HepG2 (cell line): ENCODE data around the gene TMEM151A. TPM values are rescaled to one million over a fixed set of nuclear protein-coding genes. Genes with fewer than 3 reads are reported as not detected.

Source experiments
- BRCA1 ChIP-seq: sonication (generic); formaldehyde crosslinking; IDR thresholded peaks from 2 replicates; pipeline ENCODE4 v1.4.0; 2020; ENCODE audit warnings: missing genetic modification reagents
- MAFK ChIP-seq, 2 experiments: IDR thresholded peaks in 1 of 2; conservative IDR thresholded peaks in 1 of 2; 2 replicates each; pipeline ENCODE4 v1.6.1; 2011; ENCODE audit warnings: improper control_type of control experiment in 2 of 2, low read length in 2 of 2
- MIER3 ChIP-seq: IDR thresholded peaks from 2 replicates; pipeline ENCODE4 v1.6.1; 2016; ENCODE audit warnings: missing compliant biosample characterization, borderline replicate concordance
- NFKBIZ ChIP-seq: IDR thresholded peaks from 2 replicates; pipeline ENCODE4 v1.6.1; 2018; ENCODE audit warnings: missing genetic modification reagents, missing compliant biosample characterization
- NPAS2 ChIP-seq: sonication (generic); formaldehyde crosslinking; IDR thresholded peaks from 2 replicates; pipeline ENCODE4 v1.8.0; 2022; ENCODE audit warnings: mild to moderate bottlenecking, missing genetic modification reagents, borderline replicate concordance
- SNRNP70 ChIP-seq: fragments of 200-400 bp; formaldehyde crosslinking; IDR thresholded peaks from 2 replicates; pipeline ENCODE4 v1.6.1; 2017; ENCODE audit warnings: mild to moderate bottlenecking, low read depth, low read length, moderate library complexity
- TCF7L2 ChIP-seq: IDR thresholded peaks from 2 replicates; pipeline ENCODE4 v1.6.1; 2011; ENCODE audit warnings: mild to moderate bottlenecking, low read depth, low read length, moderate library complexity
- ZNF3 ChIP-seq: IDR thresholded peaks from 2 replicates; pipeline ENCODE4 v1.7.0; 2017; ENCODE audit warnings: inconsistent platforms
- ZNF383 ChIP-seq: sonication (generic); formaldehyde crosslinking; IDR thresholded peaks from 2 replicates; pipeline ENCODE4 v1.4.0; 2020; ENCODE audit warnings: missing genetic modification reagents, mild to moderate bottlenecking, borderline replicate concordance
- ZNF780A ChIP-seq: sonication (generic); formaldehyde crosslinking; IDR thresholded peaks from 2 replicates; pipeline ENCODE4 v1.8.0; 2022; ENCODE audit warnings: mild to moderate bottlenecking, missing genetic modification reagents, moderate library complexity
- polyA plus RNA-seq, 8 experiments: library from polyadenylated mRNA; depleted of rRNA in 3 of 8; stranded (reverse) in 7 of 8; unstranded in 1 of 8; fragments of >200 nt; fragmentation: Illumina TruSeq in 4 of 8; extraction: Trizol in 4 of 8; gene quantifications; 2 replicates each; pipeline versions ENCODE4 v1.2.1 to v1.2.3, GENCODE V29; 2011 to 2016; ENCODE audit warnings: low read depth in 4 of 8, missing spikeins in 1 of 8, mixed read lengths in 1 of 8; ENCODE audit not compliant: insufficient read depth in 1 of 8
- total RNA-seq, 5 experiments: library from RNA; depleted of rRNA; stranded (reverse); fragments of >200 nt; fragmentation: Illumina TruSeq; extraction: Trizol; gene quantifications; 2 replicates each; pipeline ENCODE4 v1.2.3, GENCODE V29; 2016; ENCODE audit warnings: low read depth in 1 of 5
- TF ChIP-seq, protein P1 (sequence below): sonication (generic); formaldehyde crosslinking; IDR thresholded peaks from 2 replicates; pipeline ENCODE4 v1.4.0; 2020; ENCODE audit warnings: low read depth, missing genetic modification reagents
- TF ChIP-seq, protein P2 (sequence below): sonication (generic); formaldehyde crosslinking; IDR thresholded peaks from 2 replicates; pipeline ENCODE4 v1.4.0; 2020; ENCODE audit warnings: missing genetic modification reagents
- TF ChIP-seq, protein P3 (sequence below): IDR thresholded peaks from 2 replicates; pipeline ENCODE4 v1.6.1; 2018; ENCODE audit warnings: missing genetic modification reagents
- TF ChIP-seq, protein P4 (sequence below): IDR thresholded peaks from 2 replicates; pipeline ENCODE4 v1.6.1; 2016; ENCODE audit warnings: mild to moderate bottlenecking, missing biosample characterization, missing genetic modification reagents
- TF ChIP-seq, protein P5 (sequence below): fragments of 450-650 bp; IDR thresholded peaks from 2 replicates; pipeline ENCODE4 v1.6.1; 2016
- TF ChIP-seq, protein P6 (sequence below): sonication (generic); formaldehyde crosslinking; IDR thresholded peaks from 2 replicates; pipeline ENCODE4 v1.8.1; 2023; ENCODE audit warnings: mild to moderate bottlenecking, missing genetic modification reagents
- TF ChIP-seq, protein P7 (sequence below): sonication (generic); formaldehyde crosslinking; IDR thresholded peaks from 2 replicates; pipeline ENCODE4 v1.9.0; 2021; ENCODE audit warnings: missing genetic modification reagents, borderline replicate concordance

Gene TMEM151A
- total and polyA plus RNA-seq, 2 of the 13 experiments (the other 11 are each of a cell fraction or from before 2014, with no cell fraction given) = 0.18 to 0.33 TPM

DNA sequence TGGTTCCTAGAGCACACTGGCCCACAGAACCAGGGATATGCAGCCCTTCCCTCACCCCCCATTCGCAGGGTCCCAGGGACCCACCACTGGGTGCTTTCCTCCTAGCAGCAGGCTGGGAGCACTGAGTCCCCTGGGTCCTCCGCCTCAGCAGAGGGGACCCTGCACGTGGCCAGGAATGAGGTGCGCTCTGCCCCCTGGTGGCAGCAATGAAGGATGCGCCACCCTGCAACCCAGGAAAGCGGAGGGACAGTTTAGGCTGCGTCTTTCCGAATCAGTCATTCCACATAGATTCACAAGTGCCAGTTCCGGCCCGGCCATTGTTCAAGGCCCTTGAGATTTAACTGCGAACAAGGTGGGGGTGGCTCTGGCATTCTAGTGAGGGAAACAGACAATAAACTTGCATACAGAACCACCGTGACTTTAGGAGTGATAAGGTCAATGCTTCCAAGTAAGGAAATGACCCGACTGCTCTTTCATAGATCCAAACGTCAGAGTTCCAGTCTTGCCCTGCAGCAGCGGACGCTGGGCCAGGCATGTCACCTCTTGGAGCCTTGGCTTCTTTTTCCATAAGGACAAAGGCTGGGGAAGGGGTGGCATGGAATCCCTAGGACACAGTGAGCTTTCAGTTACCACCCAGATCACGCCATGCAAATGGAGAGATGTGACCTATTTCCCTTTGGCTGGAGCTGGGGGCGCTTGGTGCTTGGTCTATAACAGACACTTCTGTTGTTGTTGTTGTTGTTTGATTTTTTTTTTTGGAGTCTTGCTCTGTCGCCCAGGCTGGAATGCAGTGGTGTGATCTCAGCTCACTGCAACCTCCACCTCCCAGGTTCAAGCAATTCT lies 36.8 kb downstream of the TMEM151A start (continued):
- TF ChIP-seq, protein P1, sequence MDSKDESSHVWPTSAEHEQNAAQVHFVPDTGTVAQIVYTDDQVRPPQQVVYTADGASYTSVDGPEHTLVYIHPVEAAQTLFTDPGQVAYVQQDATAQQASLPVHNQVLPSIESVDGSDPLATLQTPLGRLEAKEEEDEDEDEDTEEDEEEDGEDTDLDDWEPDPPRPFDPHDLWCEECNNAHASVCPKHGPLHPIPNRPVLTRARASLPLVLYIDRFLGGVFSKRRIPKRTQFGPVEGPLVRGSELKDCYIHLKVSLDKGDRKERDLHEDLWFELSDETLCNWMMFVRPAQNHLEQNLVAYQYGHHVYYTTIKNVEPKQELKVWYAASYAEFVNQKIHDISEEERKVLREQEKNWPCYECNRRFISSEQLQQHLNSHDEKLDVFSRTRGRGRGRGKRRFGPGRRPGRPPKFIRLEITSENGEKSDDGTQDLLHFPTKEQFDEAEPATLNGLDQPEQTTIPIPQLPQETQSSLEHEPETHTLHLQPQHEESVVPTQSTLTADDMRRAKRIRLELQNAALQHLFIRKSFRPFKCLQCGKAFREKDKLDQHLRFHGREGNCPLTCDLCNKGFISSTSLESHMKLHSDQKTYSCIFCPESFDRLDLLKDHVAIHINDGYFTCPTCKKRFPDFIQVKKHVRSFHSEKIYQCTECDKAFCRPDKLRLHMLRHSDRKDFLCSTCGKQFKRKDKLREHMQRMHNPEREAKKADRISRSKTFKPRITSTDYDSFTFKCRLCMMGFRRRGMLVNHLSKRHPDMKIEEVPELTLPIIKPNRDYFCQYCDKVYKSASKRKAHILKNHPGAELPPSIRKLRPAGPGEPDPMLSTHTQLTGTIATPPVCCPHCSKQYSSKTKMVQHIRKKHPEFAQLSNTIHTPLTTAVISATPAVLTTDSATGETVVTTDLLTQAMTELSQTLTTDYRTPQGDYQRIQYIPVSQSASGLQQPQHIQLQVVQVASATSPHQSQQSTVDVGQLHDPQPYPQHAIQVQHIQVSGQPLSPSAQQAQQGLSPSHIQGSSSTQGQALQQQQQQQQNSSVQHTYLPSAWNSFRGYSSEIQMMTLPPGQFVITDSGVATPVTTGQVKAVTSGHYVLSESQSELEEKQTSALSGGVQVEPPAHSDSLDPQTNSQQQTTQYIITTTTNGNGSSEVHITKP (CRISPR knock-in tag) = no peak; the same call in 1 of the 2 replicates
- TF ChIP-seq MAFK (conservative IDR thresholded peaks at IDR 0.05 in 1 of 2, IDR thresholded peaks at IDR 0.05 in 1 of 2; ENCODE audit: low read length in 2 of 2) = no peak
- TF ChIP-seq, protein P2, sequence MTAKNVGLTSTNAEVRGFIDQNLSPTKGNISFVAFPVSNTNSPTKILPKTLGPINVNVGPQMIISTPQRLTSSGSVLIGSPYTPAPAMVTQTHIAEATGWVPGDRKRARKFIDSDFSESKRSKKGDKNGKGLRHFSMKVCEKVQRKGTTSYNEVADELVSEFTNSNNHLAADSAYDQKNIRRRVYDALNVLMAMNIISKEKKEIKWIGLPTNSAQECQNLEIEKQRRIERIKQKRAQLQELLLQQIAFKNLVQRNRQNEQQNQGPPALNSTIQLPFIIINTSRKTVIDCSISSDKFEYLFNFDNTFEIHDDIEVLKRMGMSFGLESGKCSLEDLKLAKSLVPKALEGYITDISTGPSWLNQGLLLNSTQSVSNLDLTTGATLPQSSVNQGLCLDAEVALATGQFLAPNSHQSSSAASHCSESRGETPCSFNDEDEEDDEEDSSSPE (CRISPR knock-in tag) = peak; percentile 85
- TF ChIP-seq, protein P3, sequence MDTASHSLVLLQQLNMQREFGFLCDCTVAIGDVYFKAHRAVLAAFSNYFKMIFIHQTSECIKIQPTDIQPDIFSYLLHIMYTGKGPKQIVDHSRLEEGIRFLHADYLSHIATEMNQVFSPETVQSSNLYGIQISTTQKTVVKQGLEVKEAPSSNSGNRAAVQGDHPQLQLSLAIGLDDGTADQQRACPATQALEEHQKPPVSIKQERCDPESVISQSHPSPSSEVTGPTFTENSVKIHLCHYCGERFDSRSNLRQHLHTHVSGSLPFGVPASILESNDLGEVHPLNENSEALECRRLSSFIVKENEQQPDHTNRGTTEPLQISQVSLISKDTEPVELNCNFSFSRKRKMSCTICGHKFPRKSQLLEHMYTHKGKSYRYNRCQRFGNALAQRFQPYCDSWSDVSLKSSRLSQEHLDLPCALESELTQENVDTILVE (CRISPR knock-in tag) = peak; percentile 83; the same call in 1 of the 2 replicates
- no peak for TF ChIP-seq BRCA1 (CRISPR knock-in tag)
- TF ChIP-seq, protein P4, sequence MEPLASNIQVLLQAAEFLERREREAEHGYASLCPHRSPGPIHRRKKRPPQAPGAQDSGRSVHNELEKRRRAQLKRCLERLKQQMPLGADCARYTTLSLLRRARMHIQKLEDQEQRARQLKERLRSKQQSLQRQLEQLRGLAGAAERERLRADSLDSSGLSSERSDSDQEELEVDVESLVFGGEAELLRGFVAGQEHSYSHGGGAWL = peak; percentile 75
- 0 out of 2 replicates have a peak, but pooled peaks have one; percentile 62 for TF ChIP-seq NFKBIZ (CRISPR knock-in tag)
- peak; percentile 77; the same call in 1 of the 2 replicates for TF ChIP-seq MIER3 (CRISPR knock-in tag)
- no peak for TF ChIP-seq SNRNP70
- TF ChIP-seq, protein P5, sequence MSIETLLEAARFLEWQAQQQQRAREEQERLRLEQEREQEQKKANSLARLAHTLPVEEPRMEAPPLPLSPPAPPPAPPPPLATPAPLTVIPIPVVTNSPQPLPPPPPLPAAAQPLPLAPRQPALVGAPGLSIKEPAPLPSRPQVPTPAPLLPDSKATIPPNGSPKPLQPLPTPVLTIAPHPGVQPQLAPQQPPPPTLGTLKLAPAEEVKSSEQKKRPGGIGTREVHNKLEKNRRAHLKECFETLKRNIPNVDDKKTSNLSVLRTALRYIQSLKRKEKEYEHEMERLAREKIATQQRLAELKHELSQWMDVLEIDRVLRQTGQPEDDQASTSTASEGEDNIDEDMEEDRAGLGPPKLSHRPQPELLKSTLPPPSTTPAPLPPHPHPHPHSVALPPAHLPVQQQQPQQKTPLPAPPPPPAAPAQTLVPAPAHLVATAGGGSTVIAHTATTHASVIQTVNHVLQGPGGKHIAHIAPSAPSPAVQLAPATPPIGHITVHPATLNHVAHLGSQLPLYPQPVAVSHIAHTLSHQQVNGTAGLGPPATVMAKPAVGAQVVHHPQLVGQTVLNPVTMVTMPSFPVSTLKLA = peak; percentile 67
- TF ChIP-seq, protein P6, sequence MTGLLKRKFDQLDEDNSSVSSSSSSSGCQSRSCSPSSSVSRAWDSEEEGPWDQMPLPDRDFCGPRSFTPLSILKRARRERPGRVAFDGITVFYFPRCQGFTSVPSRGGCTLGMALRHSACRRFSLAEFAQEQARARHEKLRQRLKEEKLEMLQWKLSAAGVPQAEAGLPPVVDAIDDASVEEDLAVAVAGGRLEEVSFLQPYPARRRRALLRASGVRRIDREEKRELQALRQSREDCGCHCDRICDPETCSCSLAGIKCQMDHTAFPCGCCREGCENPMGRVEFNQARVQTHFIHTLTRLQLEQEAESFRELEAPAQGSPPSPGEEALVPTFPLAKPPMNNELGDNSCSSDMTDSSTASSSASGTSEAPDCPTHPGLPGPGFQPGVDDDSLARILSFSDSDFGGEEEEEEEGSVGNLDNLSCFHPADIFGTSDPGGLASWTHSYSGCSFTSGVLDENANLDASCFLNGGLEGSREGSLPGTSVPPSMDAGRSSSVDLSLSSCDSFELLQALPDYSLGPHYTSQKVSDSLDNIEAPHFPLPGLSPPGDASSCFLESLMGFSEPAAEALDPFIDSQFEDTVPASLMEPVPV = no peak
- TF ChIP-seq NPAS2 (CRISPR knock-in tag) = no peak
- TF ChIP-seq ZNF780A = peak; percentile 61; the same call in 1 of the 2 replicates
- no peak for TF ChIP-seq TCF7L2
- no peak for TF ChIP-seq ZNF383 (CRISPR knock-in tag)
- TF ChIP-seq, protein P7, sequence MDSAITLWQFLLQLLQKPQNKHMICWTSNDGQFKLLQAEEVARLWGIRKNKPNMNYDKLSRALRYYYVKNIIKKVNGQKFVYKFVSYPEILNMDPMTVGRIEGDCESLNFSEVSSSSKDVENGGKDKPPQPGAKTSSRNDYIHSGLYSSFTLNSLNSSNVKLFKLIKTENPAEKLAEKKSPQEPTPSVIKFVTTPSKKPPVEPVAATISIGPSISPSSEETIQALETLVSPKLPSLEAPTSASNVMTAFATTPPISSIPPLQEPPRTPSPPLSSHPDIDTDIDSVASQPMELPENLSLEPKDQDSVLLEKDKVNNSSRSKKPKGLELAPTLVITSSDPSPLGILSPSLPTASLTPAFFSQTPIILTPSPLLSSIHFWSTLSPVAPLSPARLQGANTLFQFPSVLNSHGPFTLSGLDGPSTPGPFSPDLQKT = no peak
- TF ChIP-seq ZNF3 (CRISPR knock-in tag) = no peak
